GM18498 (cell line): ENCODE results near the gene CLEC11A.
A peak's percentile ranks its signal among the peaks of the same experiment; 100 is the strongest.
"Not testable (repeated sequence)": the region's sequence is repeated elsewhere in the genome, so short reads cannot be mapped to it uniquely, and the experiment has no call there.

Experiments used
- ATAC-seq: cut with Tn5 transposase; IDR thresholded peaks from one replicate; pipeline ENCODE4 v1.9.1; 2021; ENCODE audit warnings: mild to moderate bottlenecking, moderate library complexity; ENCODE audit not compliant: unreplicated experiment

Gene CLEC11A

DNA sequence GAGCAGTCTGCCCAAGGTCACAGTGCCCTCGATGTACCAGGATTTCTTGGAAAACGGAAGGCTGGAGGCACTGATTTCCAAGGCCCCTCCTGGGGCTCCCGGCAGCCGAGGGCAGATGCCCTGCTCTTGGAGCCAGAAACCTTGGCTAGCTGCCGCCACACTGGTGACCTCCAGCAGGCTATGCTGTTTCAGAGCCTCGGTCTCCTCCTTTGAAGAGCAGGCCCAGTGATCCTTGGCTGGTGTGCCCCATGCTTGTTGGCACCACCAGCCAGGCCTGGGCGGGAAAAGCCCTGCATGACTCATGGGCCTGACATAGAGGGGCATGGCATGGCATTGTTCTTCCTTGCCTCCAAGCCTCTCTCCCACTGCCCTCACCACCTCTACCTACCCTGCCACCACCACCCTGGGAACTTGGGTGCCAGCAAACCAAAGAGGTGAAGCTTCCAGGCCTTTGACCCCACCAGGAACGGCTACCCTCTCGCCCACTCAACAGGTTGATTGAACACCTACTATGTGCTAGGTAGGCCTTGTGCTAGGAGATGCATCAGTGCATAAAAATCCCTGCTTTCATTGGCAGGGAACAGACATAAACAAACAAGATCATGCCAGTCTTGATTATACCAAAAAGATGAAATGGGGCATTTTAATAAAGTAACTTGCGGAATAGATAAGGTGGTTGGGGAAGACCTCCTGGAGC is 1.6 kb upstream of the CLEC11A start:
- ATAC-seq, result no peak

GRCh38 chr19:50722201-50723013 is 757 bp upstream of the CLEC11A start:
- ATAC-seq, result no peak

GRCh38 chr19:50723735-50724521 is 764 bp downstream of the CLEC11A start:
- ATAC-seq, result no peak

GRCh38 chr19:50724522-50725217 is 1.5 kb downstream of the CLEC11A start:
- peak; percentile 79 for ATAC-seq

DNA sequence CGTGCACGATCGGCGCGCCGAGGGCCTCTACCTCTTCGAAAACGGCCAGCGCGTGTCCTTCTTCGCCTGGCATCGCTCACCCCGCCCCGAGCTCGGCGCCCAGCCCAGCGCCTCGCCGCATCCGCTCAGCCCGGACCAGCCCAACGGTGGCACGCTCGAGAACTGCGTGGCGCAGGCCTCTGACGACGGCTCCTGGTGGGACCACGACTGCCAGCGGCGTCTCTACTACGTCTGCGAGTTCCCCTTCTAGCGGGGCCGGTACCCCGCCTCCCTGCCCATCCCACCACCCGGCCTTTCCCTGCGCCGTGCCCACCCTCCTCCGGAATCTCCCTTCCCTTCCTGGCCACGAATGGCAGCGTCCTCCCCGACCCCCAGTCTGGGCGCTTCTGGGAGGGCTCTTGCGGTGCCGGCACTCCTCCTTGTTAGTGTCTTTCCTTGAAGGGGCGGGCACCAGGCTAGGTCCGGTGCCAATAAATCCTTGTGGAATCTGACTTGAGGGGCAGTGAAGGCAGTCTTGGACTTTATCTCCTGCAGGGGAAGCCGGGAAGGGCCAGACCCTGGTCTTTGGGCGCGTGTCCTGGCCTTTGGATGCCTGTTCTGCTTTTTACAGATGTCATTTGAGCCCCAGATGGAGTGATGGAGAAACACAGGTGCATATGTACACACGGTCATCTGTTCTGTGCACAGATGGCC is 2.2 kb downstream of the CLEC11A start:
- ATAC-seq, result peak; percentile 24

DNA sequence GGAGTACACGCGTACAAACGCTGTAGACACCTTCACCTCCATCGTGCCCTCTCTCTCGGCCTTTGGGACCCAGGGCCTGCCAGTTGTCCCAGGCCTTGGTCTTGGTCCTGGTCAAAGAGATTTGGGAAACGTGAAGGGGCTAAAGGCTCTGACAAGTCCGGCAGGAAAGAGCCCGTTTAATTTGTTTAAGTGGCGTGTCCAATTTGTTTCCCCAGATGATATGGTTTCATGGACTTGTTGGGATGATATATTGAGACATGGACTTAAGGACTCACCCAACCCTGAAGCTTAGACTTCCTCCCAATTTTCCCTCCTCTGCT is 2.7 kb downstream of the CLEC11A start:
- no peak for ATAC-seq

GRCh38 chr19:50728084-50728737 is 5.0 kb downstream of the CLEC11A start:
- ATAC-seq, result no peak

DNA sequence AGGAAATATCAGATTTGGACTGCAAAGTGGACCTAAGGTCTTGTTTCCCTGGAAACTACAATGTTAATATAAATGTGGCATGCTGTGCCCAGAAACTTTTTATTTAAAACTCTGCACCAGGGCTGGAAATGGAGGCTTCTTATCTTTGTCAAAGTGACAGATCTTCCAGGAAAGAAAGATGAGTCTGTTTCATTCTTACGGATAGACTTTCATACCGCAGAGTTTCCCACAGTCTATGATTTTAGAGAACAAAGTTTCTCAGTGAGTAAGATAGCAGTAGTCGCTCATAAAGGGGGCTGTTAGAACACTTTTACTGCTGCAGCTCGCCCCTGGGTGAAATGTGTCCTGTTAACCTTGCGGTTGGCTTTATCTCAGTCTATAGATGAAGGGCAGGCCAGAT is 6.7 kb downstream of the CLEC11A start:
- ATAC-seq, result no peak

- ATAC-seq, result no peak
These were observed 12.7 kb downstream of the CLEC11A start for GRCh38 chr19:50735869-50736268.

DNA sequence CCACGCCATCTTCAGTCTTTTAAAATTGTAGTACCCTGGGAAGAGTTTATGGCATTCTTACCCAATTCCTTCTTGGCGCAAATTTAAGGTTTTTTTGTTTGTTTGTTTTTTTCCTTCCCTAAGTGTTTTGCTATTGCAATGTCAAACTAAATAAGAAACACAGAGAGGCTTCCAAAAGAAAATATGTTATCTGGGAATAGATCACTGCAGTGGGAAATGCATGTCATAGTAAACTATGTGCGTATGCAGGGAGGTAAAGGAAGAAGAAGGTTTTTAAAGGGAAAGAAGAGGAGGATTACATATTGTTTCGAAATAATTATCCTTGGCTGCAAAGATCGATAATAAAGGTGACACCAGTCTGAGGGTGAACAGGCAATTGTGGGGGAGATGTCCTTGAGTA is 13.2 kb downstream of the CLEC11A start:
- ATAC-seq, result no peak

GRCh38 chr19:50739132-50739913 is 16.2 kb downstream of the CLEC11A start:
- ATAC-seq, result no peak

DNA sequence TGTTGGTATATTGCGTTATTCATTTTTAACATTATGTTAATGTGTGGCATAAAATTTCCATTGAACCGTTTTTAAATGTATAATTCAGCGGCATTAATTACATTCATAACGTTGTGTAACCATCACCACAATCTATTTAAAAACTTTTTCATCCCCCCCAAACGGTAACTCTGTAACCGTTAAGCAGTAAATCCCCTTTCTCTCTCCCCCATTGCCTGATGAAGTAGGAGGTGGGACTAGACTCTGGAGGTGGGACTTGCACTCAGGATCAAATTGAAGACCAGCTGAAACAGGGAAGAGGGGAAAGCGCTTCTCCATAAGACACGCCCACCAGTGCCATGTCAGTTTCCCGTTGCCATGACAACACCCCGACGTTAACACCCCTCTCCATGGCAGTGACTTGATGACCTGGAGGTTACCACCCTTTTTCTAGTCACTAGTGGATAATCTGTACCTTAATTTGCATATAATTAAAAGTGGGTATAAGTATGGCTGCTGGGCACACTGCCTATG is 16.8 kb downstream of the CLEC11A start:
- ATAC-seq, result no peak

DNA sequence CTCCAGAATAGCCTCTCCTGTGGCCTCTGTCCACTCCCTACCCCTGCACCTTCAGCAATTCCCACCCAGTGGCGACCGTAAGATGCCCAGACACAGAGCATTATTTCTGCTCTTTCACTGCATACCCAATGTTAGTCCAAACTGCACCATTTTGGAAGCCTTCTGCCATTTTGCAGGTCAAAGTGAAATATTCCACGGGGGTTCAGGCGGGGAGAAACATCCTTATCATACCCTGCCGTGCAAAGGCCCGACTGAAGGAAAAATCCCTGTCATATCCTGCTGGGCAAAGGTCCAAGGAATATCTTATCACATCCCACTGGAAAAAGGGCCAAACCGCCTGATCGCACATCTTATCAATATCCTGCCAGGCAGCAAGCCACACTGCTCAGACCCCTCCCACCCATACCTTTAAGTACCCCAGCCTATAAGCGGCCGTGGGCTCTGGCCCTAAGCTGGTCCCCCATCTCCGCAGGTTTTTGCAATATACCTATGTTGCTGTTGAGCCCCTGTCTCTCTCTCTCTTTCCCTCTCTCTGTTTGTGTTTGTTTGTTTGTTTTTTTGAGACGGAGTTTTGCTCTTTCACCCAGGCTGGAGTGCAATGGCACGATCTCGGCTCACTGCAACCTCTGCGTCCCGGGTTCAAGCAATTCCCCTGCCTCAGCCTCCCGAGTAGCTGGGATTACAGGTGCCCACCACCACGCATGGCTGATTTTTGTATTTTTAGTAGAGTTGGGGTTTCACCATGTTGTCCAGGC is 18.2 kb downstream of the CLEC11A start:
- ATAC-seq, result no peak

DNA sequence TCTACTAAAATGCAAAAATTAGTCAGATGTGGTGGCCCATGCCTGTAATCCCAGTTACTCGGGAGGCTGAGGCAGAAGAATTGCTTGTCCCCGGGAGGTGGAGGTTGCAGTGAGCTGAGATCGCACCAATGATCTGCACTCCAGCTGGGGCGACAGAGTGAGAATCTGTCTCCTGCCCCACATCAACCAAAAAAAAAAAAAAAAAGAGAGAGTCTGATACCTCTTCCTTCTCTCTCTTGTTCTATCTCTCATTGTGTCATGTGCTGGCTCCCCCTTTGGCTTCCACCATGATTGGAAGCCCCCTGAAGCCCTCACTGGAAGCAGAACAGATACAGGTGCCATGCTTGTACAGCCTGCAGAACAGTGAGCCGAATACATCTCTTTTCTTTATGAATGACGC is 20.4 kb downstream of the CLEC11A start:
- no peak for ATAC-seq

DNA sequence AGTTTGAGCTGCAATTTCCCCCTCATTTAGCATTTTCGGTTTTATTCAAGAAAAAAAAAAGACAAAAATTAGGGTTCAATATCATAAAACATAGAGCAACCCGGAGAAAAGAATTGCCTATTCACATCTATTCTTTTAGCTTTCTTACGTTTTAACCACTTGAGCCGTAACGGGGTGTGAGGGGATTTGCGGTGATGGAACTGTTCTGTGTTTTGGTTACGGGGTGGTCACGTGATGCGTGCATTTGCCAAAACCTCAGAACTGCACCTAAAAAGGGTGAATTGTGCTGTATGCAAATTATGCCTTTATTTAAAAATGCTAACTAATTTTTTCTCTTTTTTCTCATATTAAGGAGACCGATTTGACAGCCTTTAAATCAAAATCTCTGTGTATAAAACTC is 22.1 kb downstream of the CLEC11A start:
- no peak for ATAC-seq

- ATAC-seq, result not testable (repeated sequence)
These were observed 24.0 kb downstream of the CLEC11A start for GRCh38 chr19:50747141-50747540.

DNA sequence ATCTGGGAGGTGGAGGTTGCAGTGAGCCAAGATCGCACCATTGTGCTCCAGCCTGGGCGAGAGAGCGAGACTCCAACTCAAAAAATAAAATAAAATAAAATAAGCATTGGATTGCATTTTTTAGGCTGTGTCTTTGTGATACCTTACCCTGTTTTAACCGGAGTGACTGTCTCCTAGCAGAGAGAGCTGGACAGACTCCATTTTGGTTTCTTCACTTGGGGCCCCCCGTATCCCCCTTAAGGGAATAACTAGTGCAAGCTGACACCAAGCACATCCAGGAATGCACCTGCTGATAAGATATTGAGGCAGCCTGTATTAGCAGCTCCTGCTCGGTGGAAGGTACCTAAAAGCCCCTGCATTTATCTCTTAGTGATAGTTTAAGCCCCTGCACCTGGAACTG is 26.3 kb downstream of the CLEC11A start:
- ATAC-seq, result no peak

DNA sequence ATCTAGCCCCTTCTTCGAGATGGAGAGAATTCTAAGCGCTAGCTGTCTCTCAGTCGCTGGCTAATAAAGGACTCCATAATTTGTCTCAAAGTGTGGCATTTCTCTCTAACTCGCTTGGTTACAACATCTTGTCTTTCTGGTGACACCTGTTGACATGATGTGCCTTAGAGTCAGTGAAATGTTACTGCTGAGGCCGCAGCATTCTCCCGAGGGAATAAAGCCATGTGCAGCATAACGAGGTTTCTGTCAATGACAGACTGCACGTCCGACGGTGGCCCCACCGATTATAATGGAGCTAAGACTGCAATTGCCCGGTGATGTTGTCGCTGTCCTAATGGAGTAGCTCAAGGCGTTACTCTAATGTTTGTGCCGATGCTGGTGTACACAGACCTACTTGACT is 26.8 kb downstream of the CLEC11A start:
- no peak for ATAC-seq
